ENCODE results near the gene A3GALT2.

The A3GALT2 gene

DNA sequence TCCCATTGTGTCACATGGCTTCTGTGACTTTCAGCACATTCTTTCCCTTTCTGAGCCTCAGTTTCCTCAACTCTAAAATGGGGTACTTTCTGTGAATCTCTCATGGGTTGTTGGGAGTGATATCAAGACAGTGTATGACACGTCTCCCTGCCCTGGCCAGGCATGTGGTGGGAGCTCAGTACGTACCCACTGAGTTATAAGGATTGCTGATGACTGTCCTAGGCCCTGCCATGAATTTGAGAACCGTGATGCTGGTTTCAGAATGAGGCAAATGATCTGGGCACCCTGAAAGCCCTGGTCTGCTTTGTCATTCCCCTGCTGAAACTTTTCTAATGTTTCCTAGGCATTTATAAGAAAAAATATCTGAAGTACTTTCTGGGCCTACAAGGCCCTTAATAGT lies 61.0 kb downstream of the A3GALT2 start:
- Histone ChIP-seq H4K20me1 (ENCODE audit: insufficient read depth, low read length) (no peaks in the 10 kb centered on the region), H3K27ac (ENCODE audit: low read depth, low read length, poor library complexity, severe bottlenecking) (no peak overlapping the region), H3K9ac (ENCODE audit: low read length) (no peak overlapping the region), H3K79me2 (ENCODE audit: insufficient read depth, low read length) (no peaks in the 10 kb centered on the region), H3K9me2 (ENCODE audit: low read depth, low read length) (no peaks in the 10 kb centered on the region), H3K36me3 (ENCODE audit: insufficient read depth, low read length) (no peaks in the 10 kb centered on the region; the same call in 1 of the 2 replicates), H3K4me2 (ENCODE audit: low read length) (no peak overlapping the region), H3F3A (ENCODE audit: insufficient read depth, low read length) (no peaks in the 10 kb centered on the region), H3K4me1 (ENCODE audit: insufficient read depth, low read length, severe bottlenecking) (peaks cover 19% of the 10 kb centered on the region), H3K9me3 (ENCODE audit: low read length) (no peaks in the 10 kb centered on the region), H3K4me3 (ENCODE audit: low read depth, low read length, poor library complexity, severe bottlenecking) (no peak overlapping the region), H3K27me3 (ENCODE audit: insufficient read depth, low read length) (no peaks in the 10 kb centered on the region; the same call in 1 of the 2 replicates), H2AFZ (ENCODE audit: low read length) (no peak overlapping the region)
- TF ChIP-seq, protein P1, sequence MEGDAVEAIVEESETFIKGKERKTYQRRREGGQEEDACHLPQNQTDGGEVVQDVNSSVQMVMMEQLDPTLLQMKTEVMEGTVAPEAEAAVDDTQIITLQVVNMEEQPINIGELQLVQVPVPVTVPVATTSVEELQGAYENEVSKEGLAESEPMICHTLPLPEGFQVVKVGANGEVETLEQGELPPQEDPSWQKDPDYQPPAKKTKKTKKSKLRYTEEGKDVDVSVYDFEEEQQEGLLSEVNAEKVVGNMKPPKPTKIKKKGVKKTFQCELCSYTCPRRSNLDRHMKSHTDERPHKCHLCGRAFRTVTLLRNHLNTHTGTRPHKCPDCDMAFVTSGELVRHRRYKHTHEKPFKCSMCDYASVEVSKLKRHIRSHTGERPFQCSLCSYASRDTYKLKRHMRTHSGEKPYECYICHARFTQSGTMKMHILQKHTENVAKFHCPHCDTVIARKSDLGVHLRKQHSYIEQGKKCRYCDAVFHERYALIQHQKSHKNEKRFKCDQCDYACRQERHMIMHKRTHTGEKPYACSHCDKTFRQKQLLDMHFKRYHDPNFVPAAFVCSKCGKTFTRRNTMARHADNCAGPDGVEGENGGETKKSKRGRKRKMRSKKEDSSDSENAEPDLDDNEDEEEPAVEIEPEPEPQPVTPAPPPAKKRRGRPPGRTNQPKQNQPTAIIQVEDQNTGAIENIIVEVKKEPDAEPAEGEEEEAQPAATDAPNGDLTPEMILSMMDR (IDR thresholded peaks at IDR 0.05; ENCODE audit: low read length) = no peak
- TF ChIP-seq EZH2 (IDR thresholded peaks at IDR 0.05; ENCODE audit: borderline replicate concordance, low read length) = no peak

DNA sequence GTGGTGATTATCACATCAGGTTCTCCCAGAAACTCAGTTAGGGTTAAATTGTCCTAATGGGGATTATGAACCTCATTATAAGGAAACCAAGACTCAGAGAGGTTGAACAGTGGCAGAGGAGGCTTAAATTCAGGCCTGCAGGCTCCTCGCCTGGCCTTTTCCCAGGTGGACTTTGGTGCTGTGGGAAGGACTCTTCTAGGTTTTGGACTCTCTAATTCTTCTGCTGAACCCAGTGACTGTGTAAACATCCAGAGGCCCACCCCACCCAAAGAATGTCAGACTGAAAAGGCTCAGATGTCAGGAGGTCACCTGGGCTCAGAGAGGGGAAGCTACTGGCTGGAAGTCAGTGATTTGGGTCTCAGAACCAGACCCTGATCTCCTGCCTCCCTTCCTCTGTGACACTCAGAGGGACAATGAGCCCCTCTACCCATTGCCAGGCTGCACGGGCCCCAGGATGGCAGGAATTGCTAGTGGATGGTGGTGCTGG lies 62.1 kb downstream of the A3GALT2 start:
- Histone ChIP-seq H3K9me2 (ENCODE audit: low read depth, low read length) (no peaks in the 10 kb centered on the region), H4K20me1 (ENCODE audit: insufficient read depth, low read length) (no peaks in the 10 kb centered on the region), H2AFZ (ENCODE audit: low read length) (no peak overlapping the region), H3K9ac (ENCODE audit: low read length) (no peak overlapping the region), H3K4me3 (ENCODE audit: low read depth, low read length, poor library complexity, severe bottlenecking) (no peak overlapping the region), H3K27ac (ENCODE audit: low read depth, low read length, poor library complexity, severe bottlenecking) (no peak overlapping the region), H3K4me1 (ENCODE audit: insufficient read depth, low read length, severe bottlenecking) (peaks cover 19% of the 10 kb centered on the region), H3K79me2 (ENCODE audit: insufficient read depth, low read length) (no peaks in the 10 kb centered on the region), H3K4me2 (ENCODE audit: low read length) (no peak overlapping the region), H3K9me3 (ENCODE audit: low read length) (no peaks in the 10 kb centered on the region), H3K27me3 (ENCODE audit: insufficient read depth, low read length) (no peaks in the 10 kb centered on the region; the same call in 1 of the 2 replicates), H3K36me3 (ENCODE audit: insufficient read depth, low read length) (no peaks in the 10 kb centered on the region; the same call in 1 of the 2 replicates), H3F3A (ENCODE audit: insufficient read depth, low read length) (no peaks in the 10 kb centered on the region)
- no peak for TF ChIP-seq EZH2 (IDR thresholded peaks at IDR 0.05; ENCODE audit: borderline replicate concordance, low read length)
- TF ChIP-seq, protein P1 (IDR thresholded peaks at IDR 0.05; ENCODE audit: low read length) = no peak

DNA sequence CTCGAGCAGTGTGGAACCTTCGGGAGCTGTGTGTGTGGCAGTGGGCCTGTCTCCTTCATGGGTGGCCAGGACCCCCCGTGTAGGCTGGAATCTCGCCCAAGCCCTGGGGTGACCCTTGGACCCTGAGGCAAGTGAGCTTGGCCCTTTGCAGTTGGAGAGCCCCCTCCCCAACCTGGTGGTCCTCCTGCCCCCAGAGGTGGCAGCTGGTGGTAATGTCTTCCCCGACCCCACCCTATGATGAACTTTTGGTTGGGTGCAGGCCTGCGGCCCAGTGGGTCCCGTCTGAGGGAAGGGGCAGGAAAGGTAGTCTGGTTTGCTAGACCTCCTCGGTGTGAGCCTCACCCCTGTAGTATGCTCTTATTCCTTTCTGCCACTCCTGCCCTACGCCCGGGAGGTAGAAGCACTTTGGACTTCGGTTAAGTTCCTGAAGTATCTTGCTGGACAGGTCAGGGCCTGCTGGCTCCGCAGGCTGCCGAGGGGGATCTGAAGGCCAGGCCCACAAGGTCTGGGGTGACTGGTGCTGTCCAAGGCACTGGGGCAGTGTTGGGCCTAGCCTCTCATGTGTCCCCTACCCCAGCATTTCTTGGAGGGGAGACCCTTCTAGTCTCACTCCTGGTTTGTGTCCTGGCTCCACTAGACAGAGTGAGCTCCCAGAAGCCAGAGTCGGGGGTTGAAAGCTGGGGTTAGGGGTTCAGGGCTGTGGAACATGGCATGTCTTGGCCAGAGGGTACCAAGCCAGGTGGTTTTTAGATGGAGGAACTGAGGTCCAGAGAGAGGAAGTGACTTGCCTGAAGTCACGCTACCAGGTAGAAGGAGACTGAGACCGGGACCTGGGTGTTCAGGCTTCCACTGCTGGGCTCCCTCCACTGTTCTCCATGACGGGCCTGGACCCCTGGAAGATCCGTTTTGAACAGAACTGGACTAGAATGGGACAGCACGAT lies 62.9 kb downstream of the A3GALT2 start:
- Histone ChIP-seq H3K9me2 (ENCODE audit: low read depth, low read length) (no peaks in the 10 kb centered on the region), H4K20me1 (ENCODE audit: insufficient read depth, low read length) (no peaks in the 10 kb centered on the region), H3K36me3 (ENCODE audit: insufficient read depth, low read length) (no peaks in the 10 kb centered on the region; the same call in 1 of the 2 replicates), H3K79me2 (ENCODE audit: insufficient read depth, low read length) (no peaks in the 10 kb centered on the region), H3K4me1 (ENCODE audit: insufficient read depth, low read length, severe bottlenecking) (peaks cover 19% of the 10 kb centered on the region), H2AFZ (ENCODE audit: low read length) (no peak overlapping the region), H3K9ac (ENCODE audit: low read length) (peak overlapping the region; percentile 62; the same call in 1 of the 2 replicates), H3K27me3 (ENCODE audit: insufficient read depth, low read length) (no peaks in the 10 kb centered on the region; the same call in 1 of the 2 replicates), H3K4me2 (ENCODE audit: low read length) (peak overlapping the region; percentile 72), H3K27ac (ENCODE audit: low read depth, low read length, poor library complexity, severe bottlenecking) (no peak overlapping the region), H3K4me3 (ENCODE audit: low read depth, low read length, poor library complexity, severe bottlenecking) (peak overlapping the region; percentile 68), H3K9me3 (ENCODE audit: low read length) (no peaks in the 10 kb centered on the region), H3F3A (ENCODE audit: insufficient read depth, low read length) (no peaks in the 10 kb centered on the region)
- TF ChIP-seq EZH2 (IDR thresholded peaks at IDR 0.05; ENCODE audit: borderline replicate concordance, low read length) = no peak
- TF ChIP-seq, protein P1 (IDR thresholded peaks at IDR 0.05; ENCODE audit: low read length) = no peak

Measured in OCI-LY1 (cell line).